ENCODE data around the gene RNPS1. TPM values are rescaled to one million over a fixed set of nuclear protein-coding genes. Genes with fewer than 3 reads are reported as not detected.

RNPS1 gene
- total and polyA plus RNA-seq, 8 donors = 109 to 208 (median 194) TPM

DNA sequence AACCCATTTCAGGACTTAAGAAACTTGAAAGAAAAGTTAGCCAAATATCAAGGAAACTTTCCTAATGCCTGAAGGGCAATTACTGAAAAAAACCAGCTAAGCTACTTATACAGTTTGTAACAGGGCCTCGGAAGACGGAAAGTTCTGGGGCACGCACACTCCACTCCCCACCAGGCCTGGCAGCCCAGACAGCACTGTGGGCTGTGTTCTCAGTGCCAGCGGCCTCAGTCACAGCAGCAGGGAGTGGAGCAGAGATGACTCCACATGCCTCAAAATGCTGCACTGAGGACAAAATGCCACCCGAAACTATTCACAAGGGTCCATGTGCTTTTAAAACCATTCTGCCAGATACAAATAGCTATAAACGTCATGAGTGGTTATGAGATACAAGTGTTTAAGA, 10.2 kb downstream of the RNPS1 start:
- Histone ChIP-seq H3K27me3 (no peaks in the 10 kb centered on the region), H3K36me3 (peaks cover 0 to 100% of the 10 kb centered on the region in 2 donors), H3K4me1 (peaks cover 0 to under 1% of the 10 kb centered on the region in 2 donors), H3K27ac (no peak overlapping the region), H3K4me3 (no peak overlapping the region), H3K9me3 (no peaks in the 10 kb centered on the region)
- ATAC-seq = no peak
- DNase-seq = no peak
- TF ChIP-seq, protein P1, sequence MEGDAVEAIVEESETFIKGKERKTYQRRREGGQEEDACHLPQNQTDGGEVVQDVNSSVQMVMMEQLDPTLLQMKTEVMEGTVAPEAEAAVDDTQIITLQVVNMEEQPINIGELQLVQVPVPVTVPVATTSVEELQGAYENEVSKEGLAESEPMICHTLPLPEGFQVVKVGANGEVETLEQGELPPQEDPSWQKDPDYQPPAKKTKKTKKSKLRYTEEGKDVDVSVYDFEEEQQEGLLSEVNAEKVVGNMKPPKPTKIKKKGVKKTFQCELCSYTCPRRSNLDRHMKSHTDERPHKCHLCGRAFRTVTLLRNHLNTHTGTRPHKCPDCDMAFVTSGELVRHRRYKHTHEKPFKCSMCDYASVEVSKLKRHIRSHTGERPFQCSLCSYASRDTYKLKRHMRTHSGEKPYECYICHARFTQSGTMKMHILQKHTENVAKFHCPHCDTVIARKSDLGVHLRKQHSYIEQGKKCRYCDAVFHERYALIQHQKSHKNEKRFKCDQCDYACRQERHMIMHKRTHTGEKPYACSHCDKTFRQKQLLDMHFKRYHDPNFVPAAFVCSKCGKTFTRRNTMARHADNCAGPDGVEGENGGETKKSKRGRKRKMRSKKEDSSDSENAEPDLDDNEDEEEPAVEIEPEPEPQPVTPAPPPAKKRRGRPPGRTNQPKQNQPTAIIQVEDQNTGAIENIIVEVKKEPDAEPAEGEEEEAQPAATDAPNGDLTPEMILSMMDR (IDR thresholded peaks at IDR 0.05) = no peak
- intact Hi-C loops (cut with DNase I) = no loop called here

DNA sequence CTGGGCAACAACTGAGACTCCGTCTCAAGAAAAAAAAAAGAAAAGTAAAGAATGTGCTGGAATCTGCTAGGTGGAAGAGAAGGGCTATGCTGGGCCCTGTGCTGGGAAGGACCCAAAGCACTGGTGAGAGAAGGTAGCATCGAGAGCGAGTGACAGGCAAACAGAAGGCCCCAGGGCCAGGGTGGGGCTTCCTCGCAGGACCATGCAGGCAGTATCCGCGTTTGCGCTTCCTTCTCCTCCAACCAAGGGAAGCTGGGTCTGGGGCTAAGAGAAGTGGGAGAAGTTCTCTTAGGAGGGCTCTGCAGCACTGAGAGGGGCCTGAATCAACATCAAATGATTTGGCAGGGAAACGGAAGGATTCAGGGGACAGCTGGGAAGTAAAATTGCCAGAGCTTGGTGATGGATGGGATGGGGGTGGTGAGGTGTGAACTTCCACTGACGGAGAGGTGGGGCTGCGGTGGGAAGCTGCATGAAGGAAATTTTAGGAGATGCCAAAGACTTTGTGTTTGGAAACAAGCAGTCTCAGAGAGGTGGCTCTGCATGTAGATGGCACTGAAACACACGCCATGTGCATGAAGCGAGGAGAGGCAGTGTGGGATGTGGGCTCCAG, 11.3 kb downstream of the RNPS1 start:
- no peak overlapping the region for H3K4me3 ChIP-seq
- intact Hi-C loops (cut with DNase I) = no loop called here
- ATAC-seq (no peak), DNase-seq (no peak)
- peaks cover 0 to 95% of the 10 kb centered on the region in 2 donors for H3K36me3 ChIP-seq
- no peaks in the 10 kb centered on the region for H3K27me3 ChIP-seq
- TF ChIP-seq, protein P1 (IDR thresholded peaks at IDR 0.05) = no peak
- H3K4me1 ChIP-seq = peaks cover 6 to 12% of the 10 kb centered on the region in 2 donors
- no peaks in the 10 kb centered on the region for H3K9me3 ChIP-seq
- no peak overlapping the region for H3K27ac ChIP-seq

DNA sequence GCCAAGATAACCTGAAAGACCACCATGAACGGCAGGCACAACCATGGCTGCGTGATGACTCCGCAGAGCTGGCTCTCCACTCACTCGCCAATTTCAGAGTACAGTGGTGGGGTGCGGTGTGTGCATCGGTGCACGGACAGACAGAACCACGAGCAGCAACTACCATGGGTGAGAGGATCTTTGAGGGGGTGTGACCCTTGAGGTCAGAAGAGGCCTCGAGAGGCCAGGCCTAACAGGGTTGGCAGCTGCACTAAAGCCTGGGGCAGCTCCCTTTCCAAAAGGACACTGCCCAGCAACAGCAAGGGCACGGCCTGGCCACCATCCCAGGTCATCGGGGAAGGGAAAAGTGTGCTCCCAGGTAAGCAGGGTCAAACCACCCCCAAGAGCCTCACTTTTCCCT, 14.6 kb downstream of the RNPS1 start:
- intact Hi-C loops (cut with DNase I) = no loop called here
- H3K36me3 ChIP-seq = peaks cover 0 to 61% of the 10 kb centered on the region in 2 donors
- H3K27ac ChIP-seq = no peak overlapping the region
- no peak overlapping the region for H3K4me3 ChIP-seq
- TF ChIP-seq, protein P1 (IDR thresholded peaks at IDR 0.05) = no peak
- no peak for DNase-seq
- peaks cover 14 to 32% of the 10 kb centered on the region in 2 donors for H3K4me1 ChIP-seq
- no peak for ATAC-seq
- H3K27me3 ChIP-seq = no peaks in the 10 kb centered on the region
- H3K9me3 ChIP-seq = no peaks in the 10 kb centered on the region

DNA sequence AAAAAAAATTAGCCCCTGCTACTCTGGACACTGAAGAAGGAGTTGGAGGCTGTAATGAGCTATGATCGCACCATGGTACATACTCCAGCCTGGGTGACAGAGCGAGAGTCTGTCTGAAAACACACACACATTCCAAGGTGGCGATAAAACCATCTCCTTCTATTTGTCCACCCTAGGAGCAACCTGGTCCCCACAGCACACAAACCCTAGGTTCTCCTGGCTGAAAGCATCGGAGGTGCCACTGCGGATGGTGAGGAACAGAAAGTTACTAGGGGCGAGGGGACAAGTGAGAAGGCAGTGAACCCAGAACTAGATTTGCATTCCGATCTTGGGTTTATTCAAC, 15.1 kb downstream of the RNPS1 start:
- Histone ChIP-seq H3K4me1 (peaks cover 14 to 32% of the 10 kb centered on the region in 2 donors), H3K4me3 (no peak overlapping the region), H3K27ac (peak overlapping the region in 1 of 2 donors; percentile 84)

DNA sequence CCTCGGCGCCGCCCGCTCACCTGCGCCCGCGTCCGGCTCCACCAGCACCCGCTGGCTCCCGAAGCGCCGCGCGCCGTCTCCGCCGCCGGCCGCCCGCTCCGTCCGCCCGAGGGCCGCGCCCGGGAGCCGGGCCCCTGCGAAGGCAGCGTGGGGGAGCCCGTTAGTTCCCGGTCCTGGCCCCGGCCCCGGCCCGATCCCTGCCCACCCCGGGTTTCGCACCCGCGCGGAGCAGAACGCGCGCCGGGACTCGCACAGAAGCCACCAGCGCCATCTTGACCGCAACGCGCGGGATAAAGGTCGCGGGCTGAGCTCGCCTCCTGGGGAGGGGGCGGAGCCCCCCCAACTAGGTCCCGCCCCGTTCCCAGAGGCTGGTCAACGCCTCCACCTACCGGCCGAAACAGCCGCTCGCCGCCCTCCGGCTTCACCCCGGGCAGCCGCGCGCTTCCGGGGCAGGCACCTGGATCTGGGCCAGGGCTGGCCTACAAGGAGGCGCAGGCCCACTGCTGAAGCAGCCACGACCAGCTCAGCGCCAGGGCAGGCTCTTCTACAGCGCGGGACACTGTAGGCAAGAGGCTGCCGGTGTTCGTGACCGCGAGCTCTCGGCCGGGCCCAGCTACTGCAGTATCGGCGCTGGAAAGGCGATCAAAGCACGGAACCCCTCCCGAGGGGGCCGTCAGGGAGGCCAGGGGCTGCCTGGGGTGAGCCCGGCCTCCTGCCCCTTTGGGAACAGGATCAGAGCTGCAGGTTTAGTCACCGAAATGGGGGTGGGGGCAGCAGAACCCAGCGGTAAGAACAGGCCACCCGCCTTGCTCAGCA, 16.4 kb downstream of the RNPS1 start, which contains the start of gene ECI1:
Gene ECI1, minus strand, starts transcription at position 292 of the 816 bp plus-strand sequence. Its CDS starts 21 bp downstream, at position 271.
- Histone ChIP-seq H3K27me3 (no peaks in the 10 kb centered on the region), H3K4me3 (peak within 1 kb of the TSS; percentile 48 to 64), H3K36me3 (peaks cover 0 to 52% of the 10 kb centered on the region in 2 donors), H3K4me1 (peaks cover 14 to 32% of the 10 kb centered on the region in 2 donors), H3K27ac (peak within 1 kb of the TSS; percentile 77 to 84), H3K9me3 (no peaks in the 10 kb centered on the region)
- DNase-seq (peak; percentile 90 to 100 (median 96)), ATAC-seq (peak; percentile 99)
- TF ChIP-seq, protein P1 (IDR thresholded peaks at IDR 0.05) = peak; percentile 48 to 79
- intact Hi-C loops (cut with DNase I) = no loop called here

More for the DNA sequence above, 15.1 kb downstream of the RNPS1 start:
- intact Hi-C loops (cut with DNase I) = no loop called here
- ATAC-seq (no peak), DNase-seq (no peak)
- Histone ChIP-seq H3K9me3 (no peaks in the 10 kb centered on the region), H3K36me3 (peaks cover 0 to 56% of the 10 kb centered on the region in 2 donors), H3K27me3 (no peaks in the 10 kb centered on the region)
- TF ChIP-seq, protein P1 (IDR thresholded peaks at IDR 0.05) = no peak

Data from left lung (tissue), 10 donors.